WTC11 (cell line): ENCODE measurements around the gene GSDME.

Experiments used
- CREM ChIP-seq: sonication (generic); formaldehyde crosslinking; IDR thresholded peaks from 2 replicates; pipeline ENCODE4 v1.8.1; 2022; ENCODE audit warnings: mild to moderate bottlenecking, missing genetic modification reagents, moderate library complexity
- CTCF ChIP-seq: fragments of 200-600 bp; IDR thresholded peaks from 2 replicates; pipeline ENCODE4 v1.8.0; 2022; ENCODE audit warnings: antibody characterized with exemption
- GABPB1 ChIP-seq: sonication (generic); formaldehyde crosslinking; IDR thresholded peaks from 2 replicates; pipeline ENCODE4 v1.8.1; 2023; ENCODE audit warnings: mild to moderate bottlenecking, missing genetic modification reagents
- NFYB ChIP-seq: sonication (generic); formaldehyde crosslinking; conservative IDR thresholded peaks from 2 replicates; pipeline ENCODE4 v1.8.0; 2022; ENCODE audit warnings: low read depth, missing genetic modification reagents
- NR1H2 ChIP-seq: sonication (generic); formaldehyde crosslinking; IDR thresholded peaks from 2 replicates; pipeline ENCODE4 v1.9.0; 2021; ENCODE audit warnings: mild to moderate bottlenecking, moderate library complexity, missing genetic modification reagents
- RORB ChIP-seq: fragments of 250-450 bp; sonication (Bioruptor Pico); IDR thresholded peaks from 2 replicates; pipeline ENCODE4 v1.9.0; 2021; ENCODE audit warnings: mild to moderate bottlenecking
- SMAD3 ChIP-seq: sonication (generic); formaldehyde crosslinking; IDR thresholded peaks from 2 replicates; pipeline ENCODE4 v1.8.0; 2022; ENCODE audit warnings: missing genetic modification reagents, mild to moderate bottlenecking, borderline replicate concordance
- TCF7 ChIP-seq: sonication (generic); formaldehyde crosslinking; IDR thresholded peaks from 2 replicates; pipeline ENCODE4 v1.8.0; 2022; ENCODE audit warnings: mild to moderate bottlenecking, low read depth, missing genetic modification reagents, moderate library complexity
- ZBTB21 ChIP-seq: sonication (generic); formaldehyde crosslinking; IDR thresholded peaks from 2 replicates; pipeline ENCODE4 v1.8.1; 2023; ENCODE audit warnings: mild to moderate bottlenecking, missing genetic modification reagents, borderline replicate concordance
- ZNF232 ChIP-seq: sonication (generic); formaldehyde crosslinking; IDR thresholded peaks from 2 replicates; pipeline ENCODE4 v1.8.0; 2022; ENCODE audit warnings: mild to moderate bottlenecking, missing genetic modification reagents
- TF ChIP-seq, protein P1 (sequence below): sonication (generic); formaldehyde crosslinking; IDR thresholded peaks from 2 replicates; pipeline ENCODE4 v1.8.1; 2023; ENCODE audit warnings: mild to moderate bottlenecking, missing genetic modification reagents
- TF ChIP-seq, protein P2 (sequence below): fragments of 250-450 bp; sonication (Bioruptor Pico); IDR thresholded peaks from 2 replicates; pipeline ENCODE4 v2.1.2; 2022; ENCODE audit warnings: mild to moderate bottlenecking, moderate library complexity
- TF ChIP-seq, protein P3 (sequence below): sonication (generic); formaldehyde crosslinking; conservative IDR thresholded peaks from 2 replicates; pipeline ENCODE4 v1.8.1; 2022; ENCODE audit warnings: mild to moderate bottlenecking, missing genetic modification reagents
- TF ChIP-seq, protein P4 (sequence below): sonication (generic); formaldehyde crosslinking; IDR thresholded peaks from 2 replicates; pipeline ENCODE4 v1.8.0; 2022; ENCODE audit warnings: mild to moderate bottlenecking, missing genetic modification reagents

DNA sequence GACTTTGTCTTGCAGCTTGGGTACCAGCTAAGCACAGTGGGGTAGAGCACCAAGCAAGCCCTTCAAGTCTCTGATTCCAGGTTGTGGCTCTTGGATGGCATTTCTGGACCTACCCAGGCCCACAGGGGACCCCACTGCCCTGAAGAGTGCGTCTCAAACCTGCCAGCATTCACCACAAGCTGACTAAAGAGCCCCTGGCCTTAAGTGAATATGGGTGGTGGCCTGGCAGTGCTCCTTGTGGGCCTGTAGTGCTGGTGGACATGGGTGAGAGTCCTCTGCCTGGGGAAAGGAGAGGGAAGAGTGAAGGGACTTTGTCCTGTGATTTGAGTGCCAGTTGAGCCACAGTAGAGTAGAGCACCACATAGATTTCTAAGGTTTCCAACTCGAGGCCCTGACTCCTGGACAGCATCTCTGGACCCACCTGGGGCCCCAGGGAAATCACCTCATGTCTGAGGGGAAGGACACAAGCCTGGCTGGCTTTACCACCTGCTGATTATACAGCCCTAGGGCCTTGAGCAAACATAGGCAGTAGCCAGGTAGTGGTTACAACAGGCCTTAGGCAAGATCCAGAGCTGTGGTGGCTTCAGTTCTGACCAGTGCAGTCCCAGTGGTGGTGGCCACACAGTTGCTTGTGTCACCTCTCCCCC is 23.7 kb downstream of the GSDME start:
- TF ChIP-seq, protein P1, sequence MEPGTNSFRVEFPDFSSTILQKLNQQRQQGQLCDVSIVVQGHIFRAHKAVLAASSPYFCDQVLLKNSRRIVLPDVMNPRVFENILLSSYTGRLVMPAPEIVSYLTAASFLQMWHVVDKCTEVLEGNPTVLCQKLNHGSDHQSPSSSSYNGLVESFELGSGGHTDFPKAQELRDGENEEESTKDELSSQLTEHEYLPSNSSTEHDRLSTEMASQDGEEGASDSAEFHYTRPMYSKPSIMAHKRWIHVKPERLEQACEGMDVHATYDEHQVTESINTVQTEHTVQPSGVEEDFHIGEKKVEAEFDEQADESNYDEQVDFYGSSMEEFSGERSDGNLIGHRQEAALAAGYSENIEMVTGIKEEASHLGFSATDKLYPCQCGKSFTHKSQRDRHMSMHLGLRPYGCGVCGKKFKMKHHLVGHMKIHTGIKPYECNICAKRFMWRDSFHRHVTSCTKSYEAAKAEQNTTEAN = no peak
- no peak for TF ChIP-seq CTCF
- no peak for TF ChIP-seq ZNF232
- TF ChIP-seq RORB (CRISPR knock-in tag) = no peak
- no peak for TF ChIP-seq CREM (CRISPR knock-in tag)
- no peak for TF ChIP-seq GABPB1 (CRISPR knock-in tag)
- TF ChIP-seq, protein P2, sequence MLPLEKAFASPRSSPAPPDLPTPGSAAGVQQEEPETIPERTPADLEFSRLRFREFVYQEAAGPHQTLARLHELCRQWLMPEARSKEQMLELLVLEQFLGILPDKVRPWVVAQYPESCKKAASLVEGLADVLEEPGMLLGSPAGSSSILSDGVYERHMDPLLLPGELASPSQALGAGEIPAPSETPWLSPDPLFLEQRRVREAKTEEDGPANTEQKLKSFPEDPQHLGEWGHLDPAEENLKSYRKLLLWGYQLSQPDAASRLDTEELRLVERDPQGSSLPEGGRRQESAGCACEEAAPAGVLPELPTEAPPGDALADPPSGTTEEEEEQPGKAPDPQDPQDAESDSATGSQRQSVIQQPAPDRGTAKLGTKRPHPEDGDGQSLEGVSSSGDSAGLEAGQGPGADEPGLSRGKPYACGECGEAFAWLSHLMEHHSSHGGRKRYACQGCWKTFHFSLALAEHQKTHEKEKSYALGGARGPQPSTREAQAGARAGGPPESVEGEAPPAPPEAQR = no peak
- no peak for TF ChIP-seq TCF7 (CRISPR knock-in tag)
- no peak for TF ChIP-seq NFYB (CRISPR knock-in tag)
- no peak for TF ChIP-seq SMAD3 (CRISPR knock-in tag)
- TF ChIP-seq, protein P3, sequence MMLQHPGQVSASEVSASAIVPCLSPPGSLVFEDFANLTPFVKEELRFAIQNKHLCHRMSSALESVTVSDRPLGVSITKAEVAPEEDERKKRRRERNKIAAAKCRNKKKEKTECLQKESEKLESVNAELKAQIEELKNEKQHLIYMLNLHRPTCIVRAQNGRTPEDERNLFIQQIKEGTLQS (CRISPR knock-in tag) = no peak
- TF ChIP-seq, protein P4, sequence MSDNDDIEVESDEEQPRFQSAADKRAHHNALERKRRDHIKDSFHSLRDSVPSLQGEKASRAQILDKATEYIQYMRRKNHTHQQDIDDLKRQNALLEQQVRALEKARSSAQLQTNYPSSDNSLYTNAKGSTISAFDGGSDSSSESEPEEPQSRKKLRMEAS (CRISPR knock-in tag) = no peak
- TF ChIP-seq NR1H2 = no peak
- no peak for TF ChIP-seq ZBTB21 (CRISPR knock-in tag)
